Fibroblast of pulmonary artery (primary cell): Measurements from ENCODE around the gene SLC45A1.
A peak's percentile ranks its signal among the peaks of the same experiment; 100 is the strongest.

Experiments used
- DNase-seq: peaks from one replicate; pipeline ENCODE4 v3.0.0-alpha.2; 2010; ENCODE audit warnings: low read depth
- H3K4me3 ChIP-seq: replicated peaks from 2 replicates; pipeline ENCODE4 v1.5.1; 2011; ENCODE audit warnings: low read depth, mild to moderate bottlenecking, control low read depth, low read length, moderate library complexity
- CTCF ChIP-seq: IDR thresholded peaks from 2 replicates; pipeline ENCODE4 v1.5.1; 2011; ENCODE audit warnings: mild to moderate bottlenecking, control low read depth, low read length, inconsistent platforms; ENCODE audit errors: missing control alignments

Gene SLC45A1

GRCh38 chr1:8382608-8383505, 64.9 kb downstream of the SLC45A1 start:
- no peak for DNase-seq
- TF ChIP-seq CTCF: no peak
- H3K4me3 ChIP-seq: no peak overlapping the region

- DNase-seq: peak; percentile 37
- H3K4me3 ChIP-seq: no peak overlapping the region
- TF ChIP-seq CTCF: no peak
Observed at GRCh38 chr1:8384088-8384487, 66.2 kb downstream of the SLC45A1 start.

GRCh38 chr1:8384577-8384976, 66.7 kb downstream of the SLC45A1 start:
- TF ChIP-seq CTCF: no peak
- H3K4me3 ChIP-seq: no peak overlapping the region
- DNase-seq: no peak

GRCh38 chr1:8386247-8386646, 68.3 kb downstream of the SLC45A1 start:
- DNase-seq: no peak
- H3K4me3 ChIP-seq: no peak overlapping the region
- TF ChIP-seq CTCF: no peak

GRCh38 chr1:8388732-8389562, 71.0 kb downstream of the SLC45A1 start:
- DNase-seq: no peak
- no peak for TF ChIP-seq CTCF
- no peak overlapping the region for H3K4me3 ChIP-seq

GRCh38 chr1:8389958-8390535, 72.1 kb downstream of the SLC45A1 start:
- no peak for TF ChIP-seq CTCF
- no peak overlapping the region for H3K4me3 ChIP-seq
- no peak for DNase-seq
